Uterus (tissue), 2 donors: ENCODE data around the gene BACH2.

Experiments used
- POLR2A ChIP-seq, 2 donors: fragments of 450-650 bp; IDR thresholded peaks; one replicate each; pipeline ENCODE4 v1.6.1; 2016; ENCODE audit warnings: antibody characterized with exemption in 2 of 2, mild to moderate bottlenecking in 1 of 2, moderate library complexity in 1 of 2
- TF ChIP-seq, protein P1 (sequence below), 4 experiments: fragments of 200-600 bp in 2 of 4; fragments of 450-650 bp in 2 of 4; sonication (generic) in 2 of 4; IDR thresholded peaks; one replicate each; pipeline ENCODE4 v1.5.1; 2016 to 2019; ENCODE audit warnings: antibody characterized with exemption in 4 of 4, mild to moderate bottlenecking in 2 of 4, moderate library complexity in 1 of 4

DNA sequence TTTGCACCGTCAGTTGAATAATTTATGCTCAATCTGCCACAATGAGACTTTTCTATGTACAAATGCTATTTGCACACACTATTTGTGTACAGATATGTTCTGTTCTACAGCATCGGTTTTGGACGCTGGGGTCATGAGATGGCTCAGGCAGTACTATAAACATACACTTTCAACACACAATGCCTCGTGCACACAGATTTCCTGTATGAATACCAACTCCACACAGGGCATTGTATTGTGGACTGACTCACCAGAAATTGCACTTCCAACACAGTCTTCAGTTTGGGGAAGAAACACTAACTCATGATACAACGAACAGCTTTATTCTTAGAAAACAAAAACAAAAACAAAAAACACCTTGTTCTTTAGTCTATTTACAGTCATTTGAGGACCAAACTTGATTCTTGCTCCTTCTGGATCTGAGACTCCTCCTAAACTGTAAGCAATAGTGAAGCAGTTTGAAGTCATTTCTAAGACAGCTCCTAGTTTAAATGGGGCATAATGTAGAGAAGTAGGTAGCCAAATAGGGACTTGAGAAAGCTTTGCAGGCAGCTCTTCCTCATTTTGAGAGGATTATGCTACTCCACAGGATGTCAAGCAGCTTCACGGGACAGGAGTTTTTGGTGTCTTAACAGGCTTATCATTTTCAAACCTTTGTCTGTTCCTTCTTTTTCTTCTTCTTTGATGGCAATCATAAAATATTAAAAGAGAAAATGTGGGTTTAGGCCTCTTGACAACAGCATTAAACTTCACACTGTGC, 368.7 kb downstream of the BACH2 start:
- TF ChIP-seq, protein P1, sequence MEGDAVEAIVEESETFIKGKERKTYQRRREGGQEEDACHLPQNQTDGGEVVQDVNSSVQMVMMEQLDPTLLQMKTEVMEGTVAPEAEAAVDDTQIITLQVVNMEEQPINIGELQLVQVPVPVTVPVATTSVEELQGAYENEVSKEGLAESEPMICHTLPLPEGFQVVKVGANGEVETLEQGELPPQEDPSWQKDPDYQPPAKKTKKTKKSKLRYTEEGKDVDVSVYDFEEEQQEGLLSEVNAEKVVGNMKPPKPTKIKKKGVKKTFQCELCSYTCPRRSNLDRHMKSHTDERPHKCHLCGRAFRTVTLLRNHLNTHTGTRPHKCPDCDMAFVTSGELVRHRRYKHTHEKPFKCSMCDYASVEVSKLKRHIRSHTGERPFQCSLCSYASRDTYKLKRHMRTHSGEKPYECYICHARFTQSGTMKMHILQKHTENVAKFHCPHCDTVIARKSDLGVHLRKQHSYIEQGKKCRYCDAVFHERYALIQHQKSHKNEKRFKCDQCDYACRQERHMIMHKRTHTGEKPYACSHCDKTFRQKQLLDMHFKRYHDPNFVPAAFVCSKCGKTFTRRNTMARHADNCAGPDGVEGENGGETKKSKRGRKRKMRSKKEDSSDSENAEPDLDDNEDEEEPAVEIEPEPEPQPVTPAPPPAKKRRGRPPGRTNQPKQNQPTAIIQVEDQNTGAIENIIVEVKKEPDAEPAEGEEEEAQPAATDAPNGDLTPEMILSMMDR (IDR thresholded peaks at IDR 0.05), result no peak
- TF ChIP-seq POLR2A (IDR thresholded peaks at IDR 0.05), result no peak
